ENCODE results near the gene PPP1R14C. TPM values are rescaled to one million over a fixed set of nuclear protein-coding genes. Genes with fewer than 3 reads are reported as not detected.

The PPP1R14C gene
- total and polyA plus RNA-seq, 2 experiments from 2014 or later = 106 to 190 TPM

DNA sequence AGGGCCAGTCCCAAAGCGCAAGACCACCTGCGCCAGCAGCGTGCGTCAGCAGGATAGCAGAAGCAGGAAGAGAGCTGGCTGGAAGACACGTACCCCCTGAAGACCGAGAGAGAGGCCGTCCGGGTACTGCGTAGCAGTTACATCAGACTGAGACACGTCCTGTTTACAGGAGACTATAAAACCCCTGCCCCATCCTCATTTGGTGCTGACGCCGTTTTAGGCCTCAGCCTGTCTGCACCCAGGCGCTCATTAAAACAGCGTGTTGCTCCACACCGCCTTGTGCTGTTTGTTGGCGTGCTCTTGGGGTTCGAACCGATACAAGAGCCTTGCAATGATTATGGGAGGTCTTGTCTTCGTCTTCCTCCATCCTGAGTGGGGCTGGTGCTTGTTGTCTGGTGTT lies 42.1 kb upstream of the PPP1R14C start:
- Histone ChIP-seq H3K36me3 (no peaks in the 10 kb centered on the region), H3K4me3 (no peak overlapping the region), H3K27ac (no peak overlapping the region), H3K27me3 (peaks cover under 1% of the 10 kb centered on the region), H3K9me3 (ENCODE audit: low read depth) (no peaks in the 10 kb centered on the region), H3K4me1 (ENCODE audit: low read depth) (no peaks in the 10 kb centered on the region)
- DNase-seq (ENCODE audit: low read depth in 1 of 2, low spot score in 1 of 2) = no peak
- TF ChIP-seq, protein P1, sequence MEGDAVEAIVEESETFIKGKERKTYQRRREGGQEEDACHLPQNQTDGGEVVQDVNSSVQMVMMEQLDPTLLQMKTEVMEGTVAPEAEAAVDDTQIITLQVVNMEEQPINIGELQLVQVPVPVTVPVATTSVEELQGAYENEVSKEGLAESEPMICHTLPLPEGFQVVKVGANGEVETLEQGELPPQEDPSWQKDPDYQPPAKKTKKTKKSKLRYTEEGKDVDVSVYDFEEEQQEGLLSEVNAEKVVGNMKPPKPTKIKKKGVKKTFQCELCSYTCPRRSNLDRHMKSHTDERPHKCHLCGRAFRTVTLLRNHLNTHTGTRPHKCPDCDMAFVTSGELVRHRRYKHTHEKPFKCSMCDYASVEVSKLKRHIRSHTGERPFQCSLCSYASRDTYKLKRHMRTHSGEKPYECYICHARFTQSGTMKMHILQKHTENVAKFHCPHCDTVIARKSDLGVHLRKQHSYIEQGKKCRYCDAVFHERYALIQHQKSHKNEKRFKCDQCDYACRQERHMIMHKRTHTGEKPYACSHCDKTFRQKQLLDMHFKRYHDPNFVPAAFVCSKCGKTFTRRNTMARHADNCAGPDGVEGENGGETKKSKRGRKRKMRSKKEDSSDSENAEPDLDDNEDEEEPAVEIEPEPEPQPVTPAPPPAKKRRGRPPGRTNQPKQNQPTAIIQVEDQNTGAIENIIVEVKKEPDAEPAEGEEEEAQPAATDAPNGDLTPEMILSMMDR (IDR thresholded peaks at IDR 0.05; ENCODE audit: low read depth, low read length) = no peak

DNA sequence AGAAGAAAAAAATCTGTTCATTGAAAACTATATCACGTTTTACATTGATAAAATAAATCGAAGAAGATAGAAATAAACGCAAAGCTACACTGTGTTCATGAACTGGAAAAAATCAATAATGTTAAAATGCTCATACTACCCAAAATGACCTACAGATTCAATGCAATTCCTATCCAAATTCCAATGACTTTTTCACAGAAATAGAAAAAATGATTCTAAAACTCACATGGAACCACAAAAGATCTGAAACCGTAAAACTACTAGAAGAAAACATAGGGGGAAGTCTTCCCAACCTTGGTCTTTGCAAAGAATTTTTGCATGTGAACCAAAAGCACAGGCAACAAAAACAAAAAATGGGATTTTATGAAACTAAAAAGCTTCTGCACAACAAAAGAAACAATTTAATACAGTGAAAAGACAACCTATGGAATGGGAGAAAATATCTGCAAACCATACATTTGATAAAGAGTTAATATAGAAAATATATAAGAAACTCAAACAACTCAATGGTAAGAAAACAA lies 40.0 kb upstream of the PPP1R14C start:
- Histone ChIP-seq H3K4me3 (no peak overlapping the region), H3K9me3 (ENCODE audit: low read depth) (no peaks in the 10 kb centered on the region), H3K27me3 (no peaks in the 10 kb centered on the region), H3K36me3 (no peaks in the 10 kb centered on the region), H3K4me1 (ENCODE audit: low read depth) (no peaks in the 10 kb centered on the region), H3K27ac (no peak overlapping the region)
- DNase-seq (ENCODE audit: low read depth in 1 of 2, low spot score in 1 of 2) = no peak
- TF ChIP-seq, protein P1 (IDR thresholded peaks at IDR 0.05; ENCODE audit: low read depth, low read length) = no peak

DNA sequence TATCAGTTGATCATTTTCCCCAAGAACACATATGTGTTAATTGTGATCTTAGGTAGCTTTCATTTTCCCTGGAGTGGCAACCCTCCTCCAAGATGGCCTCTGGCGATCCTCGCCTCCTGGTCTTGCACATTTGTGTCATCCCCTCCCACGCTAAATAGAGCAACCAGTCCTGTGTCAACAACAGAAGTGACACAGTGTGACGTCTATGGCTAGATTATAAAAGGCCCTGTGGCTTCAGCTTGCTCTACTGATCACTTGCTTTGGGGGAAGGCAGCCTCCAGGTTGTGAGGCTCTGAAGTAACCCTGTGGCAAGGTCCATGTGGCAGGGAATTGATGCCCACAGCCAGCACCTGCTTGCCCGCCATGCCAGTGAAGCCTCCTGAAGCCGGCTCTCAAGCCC lies 30.6 kb upstream of the PPP1R14C start:
- TF ChIP-seq, protein P1 (IDR thresholded peaks at IDR 0.05; ENCODE audit: low read depth, low read length) = no peak
- DNase-seq (ENCODE audit: low read depth in 1 of 2, low spot score in 1 of 2) = no peak
- Histone ChIP-seq H3K9me3 (ENCODE audit: low read depth) (no peaks in the 10 kb centered on the region), H3K27me3 (peaks cover 3% of the 10 kb centered on the region), H3K27ac (no peak overlapping the region), H3K4me3 (no peak overlapping the region), H3K4me1 (ENCODE audit: low read depth) (no peaks in the 10 kb centered on the region), H3K36me3 (no peaks in the 10 kb centered on the region)

DNA sequence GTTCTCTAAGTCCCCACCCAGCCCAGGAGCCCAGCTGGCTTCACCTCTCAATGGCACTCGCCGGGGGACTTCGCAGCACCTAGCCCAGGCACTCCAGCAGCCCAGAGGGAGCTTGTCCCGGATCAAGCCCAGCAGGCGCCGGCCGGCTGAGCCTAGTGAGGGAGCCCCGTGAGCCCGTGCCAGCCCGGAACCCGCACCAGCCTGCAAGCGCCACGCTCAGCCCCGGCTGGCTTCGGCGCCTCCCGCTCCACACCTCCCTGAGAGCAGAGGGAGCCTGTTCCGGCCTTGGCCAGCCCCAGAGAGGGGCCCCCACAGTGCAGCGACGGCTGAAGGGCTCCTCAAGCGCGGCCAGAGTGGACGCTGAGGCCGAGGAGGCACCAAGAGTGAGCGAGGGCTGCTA lies 27.1 kb upstream of the PPP1R14C start:
- H3K27ac ChIP-seq = no peak overlapping the region
- DNase-seq (ENCODE audit: low read depth in 1 of 2, low spot score in 1 of 2) = no peak
- TF ChIP-seq, protein P1 (IDR thresholded peaks at IDR 0.05; ENCODE audit: low read depth, low read length) = no peak

DNA sequence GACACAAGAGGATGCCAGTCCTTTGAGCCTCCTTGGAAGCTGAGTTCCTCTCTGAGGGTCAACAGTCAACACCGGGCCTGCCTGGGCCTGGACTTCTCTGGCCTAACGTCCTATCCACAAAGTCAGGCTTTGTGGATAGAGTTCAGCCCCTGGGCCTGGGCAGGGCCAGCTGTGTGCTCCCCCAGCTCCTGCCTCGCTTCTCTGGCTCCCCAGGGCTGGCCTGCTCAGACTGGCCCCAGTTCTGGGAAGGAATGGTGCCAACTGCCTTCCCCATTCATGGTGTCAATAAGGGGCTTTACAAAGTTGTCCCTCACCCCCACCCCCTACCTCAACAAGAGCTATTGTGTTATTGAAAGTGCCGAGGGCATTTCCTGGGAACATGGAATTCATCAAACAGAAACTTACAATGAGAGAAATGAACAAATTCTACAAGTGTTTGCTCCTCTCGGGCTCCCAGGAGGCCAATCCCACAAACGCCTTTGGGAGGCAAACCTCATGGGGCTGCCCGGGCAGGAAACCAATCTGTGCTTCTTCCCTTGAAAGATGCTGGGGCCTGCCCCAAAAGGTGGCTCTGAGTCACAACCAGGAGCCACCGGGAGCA lies 26.5 kb upstream of the PPP1R14C start:
- DNase-seq (ENCODE audit: low read depth in 1 of 2, low spot score in 1 of 2) = no peak
- no peak overlapping the region for H3K27ac ChIP-seq
- H3K4me1 ChIP-seq (ENCODE audit: low read depth) = peaks cover 10% of the 10 kb centered on the region
- TF ChIP-seq, protein P1 (IDR thresholded peaks at IDR 0.05; ENCODE audit: low read depth, low read length) = no peak
- H3K27me3 ChIP-seq = no peaks in the 10 kb centered on the region
- H3K9me3 ChIP-seq (ENCODE audit: low read depth) = no peaks in the 10 kb centered on the region
- H3K36me3 ChIP-seq = no peaks in the 10 kb centered on the region
- H3K4me3 ChIP-seq = no peak overlapping the region

More for the DNA sequence above, 27.1 kb upstream of the PPP1R14C start:
- H3K4me1 ChIP-seq (ENCODE audit: low read depth) = peaks cover 10% of the 10 kb centered on the region
- H3K4me3 ChIP-seq = no peak overlapping the region
- no peaks in the 10 kb centered on the region for H3K27me3 ChIP-seq
- no peaks in the 10 kb centered on the region for H3K36me3 ChIP-seq
- H3K9me3 ChIP-seq (ENCODE audit: low read depth) = no peaks in the 10 kb centered on the region

Data from cardiac muscle cell (in vitro differentiated cells and primary cell).